ENCODE measurements around the gene RPL35A.
"Not testable (repeated sequence)": the region's sequence is repeated elsewhere in the genome, so short reads cannot be mapped to it uniquely, and the experiment has no call there.

The RPL35A gene

GRCh38 chr3:197949778-197950676, at the start of gene RPL35A:
Gene RPL35A, plus strand, starts transcription at chr3:197950190. Its CDS starts 778 bp downstream, at chr3:197950968.
- DNase-seq: peak; percentile 64 to 75 (median 72)

GRCh38 chr3:197901626-197902025, 48.4 kb upstream of the RPL35A start:
- DNase-seq: no peak

GRCh38 chr3:197906023-197906849, 43.8 kb upstream of the RPL35A start:
- peak; percentile 51 to 64 (median 54) for DNase-seq

- DNase-seq: no peak
Observed at GRCh38 chr3:197906850-197907187, 43.2 kb upstream of the RPL35A start.

- DNase-seq: no peak
Observed at GRCh38 chr3:197907196-197907595, 42.8 kb upstream of the RPL35A start.

- not testable (repeated sequence) for DNase-seq
Observed at GRCh38 chr3:197908550-197908949, 41.4 kb upstream of the RPL35A start.

- DNase-seq: no peak
Observed at GRCh38 chr3:197908957-197909701, 40.9 kb upstream of the RPL35A start.

GRCh38 chr3:197912741-197913476, 37.1 kb upstream of the RPL35A start:
- DNase-seq: no peak

- no peak for DNase-seq
Observed at GRCh38 chr3:197913641-197914380, 36.2 kb upstream of the RPL35A start.

- not testable (repeated sequence) for DNase-seq
Observed at GRCh38 chr3:197921429-197922275, 28.3 kb upstream of the RPL35A start.

- DNase-seq: no peak
Observed at GRCh38 chr3:197926418-197926817, 23.6 kb upstream of the RPL35A start.

- DNase-seq: not testable (repeated sequence)
Observed at GRCh38 chr3:197927578-197927977, 22.4 kb upstream of the RPL35A start.

- DNase-seq: no peak
Observed at GRCh38 chr3:197936819-197937384, 13.1 kb upstream of the RPL35A start.

GRCh38 chr3:197940745-197941384, 9.1 kb upstream of the RPL35A start:
- DNase-seq: no peak

- DNase-seq: no peak
Observed at GRCh38 chr3:197942956-197943556, 6.9 kb upstream of the RPL35A start.

GRCh38 chr3:197949191-197949777, 706 bp upstream of the RPL35A start:
- DNase-seq: no peak

- DNase-seq: no peak
Observed at GRCh38 chr3:197950677-197951061, 679 bp downstream of the RPL35A start.

GRCh38 chr3:197951392-197951990, 1.5 kb downstream of the RPL35A start:
- no peak for DNase-seq

Data from activated CD4-positive, CD25-positive, alpha-beta regulatory T cell (primary cell).